T-helper 2 cell treated with Interferon-gamma antibody and Interleukin-4, amounts not matched to agents 5 μg/mL and 100 μg/mL, for 36 hours (primary cell): ENCODE data around the gene FBXO46.
A peak's percentile ranks its signal among the peaks of the same experiment; 100 is the strongest.

Experiments used
- DNase-seq: peaks from one replicate; pipeline ENCODE4 v3.0.0; 2021; ENCODE audit warnings: low spot score
- H3K27ac Mint-ChIP-seq: one replicate; pipeline ENCODE4 v1.8.0; 2021; ENCODE audit warnings: mild to moderate bottlenecking, mixed read lengths
- H3K27me3 Mint-ChIP-seq: one replicate; pipeline ENCODE4 v1.8.0; 2021; ENCODE audit warnings: low read depth, mixed read lengths
- H3K36me3 Mint-ChIP-seq: one replicate; pipeline ENCODE4 v1.8.0; 2021; ENCODE audit warnings: low read depth, mixed read lengths
- H3K4me1 Mint-ChIP-seq: one replicate; pipeline ENCODE4 v1.8.0; 2021; ENCODE audit warnings: low read depth, mixed read lengths
- H3K4me3 Mint-ChIP-seq: one replicate; pipeline ENCODE4 v1.8.0; 2022; ENCODE audit warnings: mild to moderate bottlenecking, moderate library complexity, mixed read lengths
- H3K9me3 Mint-ChIP-seq: one replicate; pipeline ENCODE4 v1.8.0; 2021; ENCODE audit warnings: mixed read lengths

Gene FBXO46

GRCh38 chr19:45730368-45731288 is at the start of gene FBXO46:
FBXO46 (minus strand) TSS chr19:45730896; CDS start chr19:45713495, 17,401 bp downstream.
- H3K27me3 Mint-ChIP-seq: no peaks in the 10 kb centered on the region
- peaks cover 7% of the 10 kb centered on the region for H3K36me3 Mint-ChIP-seq
- H3K27ac Mint-ChIP-seq: peak within 1 kb of the TSS; percentile 95
- DNase-seq: peak; percentile 93
- H3K4me1 Mint-ChIP-seq: peaks cover 14% of the 10 kb centered on the region
- no peaks in the 10 kb centered on the region for H3K9me3 Mint-ChIP-seq
- H3K4me3 Mint-ChIP-seq: peak within 1 kb of the TSS; percentile 100

- H3K36me3 Mint-ChIP-seq: no peaks in the 10 kb centered on the region
- H3K4me1 Mint-ChIP-seq: peaks cover 17% of the 10 kb centered on the region
- no peak overlapping the region for H3K27ac Mint-ChIP-seq
- H3K27me3 Mint-ChIP-seq: peaks cover 10% of the 10 kb centered on the region
- H3K4me3 Mint-ChIP-seq: no peak overlapping the region
- no peak for DNase-seq
- H3K9me3 Mint-ChIP-seq: no peaks in the 10 kb centered on the region
Observed at GRCh38 chr19:45780146-45780447, 49.4 kb upstream of the FBXO46 start.

GRCh38 chr19:45779231-45780145 is 48.8 kb upstream of the FBXO46 start:
- DNase-seq: peak; percentile 84
- Mint-ChIP-seq H3K36me3 (no peaks in the 10 kb centered on the region), H3K27me3 (peaks cover 10% of the 10 kb centered on the region), H3K9me3 (no peaks in the 10 kb centered on the region), H3K4me1 (peaks cover 17% of the 10 kb centered on the region), H3K27ac (peak overlapping the region; percentile 11), H3K4me3 (peak overlapping the region; percentile 78)

- no peaks in the 10 kb centered on the region for H3K36me3 Mint-ChIP-seq
- H3K9me3 Mint-ChIP-seq: no peaks in the 10 kb centered on the region
- no peak for DNase-seq
- no peak overlapping the region for H3K27ac Mint-ChIP-seq
- H3K4me1 Mint-ChIP-seq: peaks cover 17% of the 10 kb centered on the region
- H3K4me3 Mint-ChIP-seq: peak overlapping the region; percentile 78
- peaks cover 10% of the 10 kb centered on the region for H3K27me3 Mint-ChIP-seq
Observed at GRCh38 chr19:45778010-45778661, 47.4 kb upstream of the FBXO46 start.

GRCh38 chr19:45777395-45777961 is 46.8 kb upstream of the FBXO46 start:
- H3K4me1 Mint-ChIP-seq: peaks cover 17% of the 10 kb centered on the region

GRCh38 chr19:45774765-45775164 is 44.1 kb upstream of the FBXO46 start:
- H3K4me1 Mint-ChIP-seq: peaks cover 17% of the 10 kb centered on the region
- no peaks in the 10 kb centered on the region for H3K36me3 Mint-ChIP-seq
- no peaks in the 10 kb centered on the region for H3K9me3 Mint-ChIP-seq
- DNase-seq: no peak
- H3K27ac Mint-ChIP-seq: no peak overlapping the region
- H3K27me3 Mint-ChIP-seq: peaks cover 9% of the 10 kb centered on the region
- H3K4me3 Mint-ChIP-seq: no peak overlapping the region

More at GRCh38 chr19:45777395-45777961, 46.8 kb upstream of the FBXO46 start:
- Mint-ChIP-seq H3K36me3 (no peaks in the 10 kb centered on the region), H3K4me3 (no peak overlapping the region), H3K9me3 (no peaks in the 10 kb centered on the region), H3K27me3 (peaks cover 10% of the 10 kb centered on the region), H3K27ac (no peak overlapping the region)
- DNase-seq: no peak

- no peak overlapping the region for H3K4me3 Mint-ChIP-seq
- H3K36me3 Mint-ChIP-seq: no peaks in the 10 kb centered on the region
- H3K4me1 Mint-ChIP-seq: peaks cover 9% of the 10 kb centered on the region
- H3K27ac Mint-ChIP-seq: no peak overlapping the region
- DNase-seq: no peak
- H3K9me3 Mint-ChIP-seq: no peaks in the 10 kb centered on the region
- peaks cover 10% of the 10 kb centered on the region for H3K27me3 Mint-ChIP-seq
Observed at GRCh38 chr19:45773384-45773783, 42.7 kb upstream of the FBXO46 start.

- no peak overlapping the region for H3K27ac Mint-ChIP-seq
- peaks cover 8% of the 10 kb centered on the region for H3K4me1 Mint-ChIP-seq
- DNase-seq: no peak
- peaks cover 10% of the 10 kb centered on the region for H3K27me3 Mint-ChIP-seq
- no peaks in the 10 kb centered on the region for H3K9me3 Mint-ChIP-seq
- no peaks in the 10 kb centered on the region for H3K36me3 Mint-ChIP-seq
- H3K4me3 Mint-ChIP-seq: no peak overlapping the region
Observed at GRCh38 chr19:45772912-45773311, 42.2 kb upstream of the FBXO46 start.

GRCh38 chr19:45772130-45772840 is 41.6 kb upstream of the FBXO46 start:
- Mint-ChIP-seq H3K4me3 (no peak overlapping the region), H3K9me3 (no peaks in the 10 kb centered on the region), H3K4me1 (peaks cover 8% of the 10 kb centered on the region), H3K36me3 (no peaks in the 10 kb centered on the region), H3K27ac (no peak overlapping the region), H3K27me3 (peaks cover 12% of the 10 kb centered on the region)
- no peak for DNase-seq

GRCh38 chr19:45771311-45771933 is 40.7 kb upstream of the FBXO46 start:
- Mint-ChIP-seq H3K4me3 (peak overlapping the region; percentile 54), H3K4me1 (peaks cover 8% of the 10 kb centered on the region), H3K27me3 (peaks cover 11% of the 10 kb centered on the region), H3K9me3 (no peaks in the 10 kb centered on the region), H3K27ac (no peak overlapping the region), H3K36me3 (no peaks in the 10 kb centered on the region)
- no peak for DNase-seq

GRCh38 chr19:45770192-45771101 is 39.8 kb upstream of the FBXO46 start:
- Mint-ChIP-seq H3K36me3 (no peaks in the 10 kb centered on the region), H3K9me3 (no peaks in the 10 kb centered on the region), H3K4me1 (peaks cover 8% of the 10 kb centered on the region), H3K27me3 (peaks cover 12% of the 10 kb centered on the region), H3K4me3 (peak overlapping the region; percentile 87), H3K27ac (peak overlapping the region; percentile 20)
- peak; percentile 87 for DNase-seq

GRCh38 chr19:45769821-45770191 is 39.1 kb upstream of the FBXO46 start:
- DNase-seq: peak; percentile 50
- H3K27ac Mint-ChIP-seq: peak overlapping the region; percentile 79
- peaks cover 16% of the 10 kb centered on the region for H3K27me3 Mint-ChIP-seq
- peaks cover 8% of the 10 kb centered on the region for H3K4me1 Mint-ChIP-seq
- H3K9me3 Mint-ChIP-seq: no peaks in the 10 kb centered on the region
- H3K36me3 Mint-ChIP-seq: no peaks in the 10 kb centered on the region
- peak overlapping the region; percentile 87 for H3K4me3 Mint-ChIP-seq
